COLO668 (cell line): ENCODE data around the gene ACTN2.

Source experiments
- DNase-seq: peaks from one replicate; lab custom pipeline; 2025; ENCODE audit not compliant: unreplicated experiment; lab: John Stamatoyannopoulos, UW

ACTN2 gene

GRCh38 chr1:236689713-236690569 lies 3.6 kb downstream of the ACTN2 start:
- DNase-seq = no peak

DNA sequence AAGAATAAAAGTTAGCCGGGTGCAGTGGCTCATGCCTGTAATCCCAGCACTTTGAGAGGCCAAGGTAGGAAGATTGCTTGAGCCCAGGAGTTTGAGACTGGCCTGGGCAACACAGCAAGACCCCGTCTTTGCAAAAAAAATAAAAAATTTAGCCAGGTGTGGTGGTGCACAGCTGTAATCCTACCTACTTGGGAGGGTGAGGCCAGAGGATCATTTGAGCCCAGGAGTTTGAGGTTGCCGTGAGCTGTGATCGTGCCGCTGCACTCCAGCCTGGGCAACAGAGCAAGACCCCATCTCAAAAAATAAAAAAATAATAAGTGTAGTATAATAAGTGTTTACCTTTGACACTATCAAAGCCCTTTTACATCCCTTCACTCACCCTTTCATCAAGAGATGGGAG lies 5.0 kb downstream of the ACTN2 start:
- DNase-seq = no peak

DNA sequence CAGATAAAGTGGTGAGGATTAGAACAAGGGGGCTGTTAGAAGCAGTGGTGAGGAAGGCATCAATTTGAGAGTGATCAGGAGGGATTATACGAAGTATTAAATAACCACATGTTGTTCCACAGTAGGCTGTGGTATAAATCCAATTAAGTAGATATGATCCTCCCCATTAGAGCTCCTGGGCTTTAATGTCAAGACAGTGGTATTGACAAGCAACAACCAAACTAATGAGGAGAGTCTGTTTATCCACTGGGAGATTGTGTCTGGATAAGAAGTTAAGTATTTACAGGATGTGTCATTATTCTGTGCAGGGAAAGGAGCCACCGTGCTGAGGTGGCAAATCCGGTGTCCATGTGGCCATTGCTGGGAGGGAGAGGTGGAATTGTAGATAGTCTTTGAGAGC lies 5.8 kb downstream of the ACTN2 start:
- DNase-seq = no peak

- DNase-seq = no peak
Measured at GRCh38 chr1:236692742-236693141, 6.4 kb downstream of the ACTN2 start.

DNA sequence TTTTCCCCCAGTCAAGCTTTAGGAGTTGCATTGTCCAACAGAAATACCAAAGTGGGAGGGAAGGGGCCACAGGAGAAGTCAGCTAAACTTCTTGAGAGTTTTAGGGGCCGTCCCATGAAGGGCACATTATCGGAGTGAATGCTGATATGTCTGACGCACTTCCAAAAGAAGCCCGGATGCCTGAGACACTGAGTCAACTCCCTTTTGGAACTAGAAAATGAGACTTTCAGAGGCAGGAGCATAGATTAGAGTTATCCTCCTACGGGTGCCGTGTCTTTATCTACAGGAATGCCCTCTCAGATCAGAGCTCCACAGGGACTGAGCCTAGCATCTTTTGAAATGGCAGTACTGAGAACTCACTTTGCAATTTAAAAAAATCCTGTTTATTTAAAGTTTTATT lies 13.1 kb downstream of the ACTN2 start:
- no peak for DNase-seq

GRCh38 chr1:236700903-236701302 lies 14.6 kb downstream of the ACTN2 start:
- DNase-seq = no peak

DNA sequence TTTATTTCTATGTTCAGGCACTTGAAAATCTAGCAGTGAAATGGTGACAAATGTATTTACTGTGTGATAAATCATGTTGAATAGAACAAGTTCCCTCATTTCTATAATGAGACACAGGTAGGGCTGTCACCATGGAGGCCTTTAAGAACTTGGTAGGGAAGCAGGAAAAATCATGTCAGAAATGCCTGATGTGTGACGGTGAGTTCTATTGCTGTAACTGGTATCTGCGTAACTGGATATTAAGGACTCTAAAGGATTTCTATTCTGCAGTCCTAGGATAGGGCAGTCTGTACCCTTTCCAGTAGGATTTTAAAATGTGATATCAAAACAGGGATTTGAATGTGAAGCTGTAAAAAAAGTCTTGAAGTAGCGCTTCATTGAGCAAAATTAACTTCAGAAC lies 15.5 kb downstream of the ACTN2 start:
- no peak for DNase-seq

- DNase-seq = no peak
Measured at GRCh38 chr1:236702791-236703394, 16.6 kb downstream of the ACTN2 start.

GRCh38 chr1:236705771-236706170 lies 19.5 kb downstream of the ACTN2 start:
- no peak for DNase-seq

DNA sequence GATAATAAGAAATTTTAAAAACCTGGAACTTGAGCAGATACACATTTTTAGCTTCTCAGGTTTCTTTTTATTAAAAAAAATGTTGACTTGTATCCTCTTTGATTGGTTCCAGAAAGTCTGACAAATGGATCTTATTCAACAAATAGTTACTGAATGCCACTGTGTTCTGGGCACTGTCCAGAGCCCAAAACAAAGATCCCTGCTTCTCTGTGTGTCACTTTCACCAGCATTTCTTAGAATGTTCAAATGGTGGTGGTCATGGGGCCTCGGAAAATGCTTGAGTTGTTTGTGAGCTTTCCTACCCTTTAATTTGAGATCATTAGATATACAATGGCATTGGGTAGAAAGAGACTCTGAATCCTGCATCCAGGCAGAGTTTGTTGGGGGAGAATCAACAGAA lies 19.9 kb downstream of the ACTN2 start:
- no peak for DNase-seq

DNA sequence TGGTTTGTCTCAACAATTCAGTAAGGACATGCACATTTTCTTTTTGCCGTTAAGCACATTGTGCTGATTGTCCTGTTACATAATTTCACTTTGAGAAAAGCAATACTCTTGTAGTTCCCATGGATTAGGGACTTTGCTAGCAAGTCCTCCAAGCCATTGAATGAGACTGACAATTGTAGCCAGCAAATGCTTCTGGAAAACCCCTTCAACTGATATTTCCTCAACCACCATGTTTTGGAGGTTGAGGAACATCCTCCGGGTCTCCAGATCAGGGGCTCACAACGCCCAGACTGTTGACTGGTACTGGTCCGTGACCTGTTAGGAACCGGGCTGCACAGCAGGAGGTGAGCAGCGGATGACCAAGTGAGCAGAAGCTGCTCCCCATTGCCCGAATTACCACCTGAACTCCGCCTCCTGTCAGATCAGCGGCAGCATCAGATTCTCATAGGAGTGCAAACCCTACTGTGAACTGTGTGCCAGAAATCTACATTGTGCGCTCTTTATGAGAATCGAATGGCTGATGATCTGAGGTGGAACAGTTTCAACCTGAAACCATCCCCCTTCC lies 24.1 kb downstream of the ACTN2 start:
- no peak for DNase-seq

GRCh38 chr1:236716160-236716559 lies 29.9 kb downstream of the ACTN2 start:
- no peak for DNase-seq

GRCh38 chr1:236717811-236718210 lies 31.5 kb downstream of the ACTN2 start:
- DNase-seq = no peak

DNA sequence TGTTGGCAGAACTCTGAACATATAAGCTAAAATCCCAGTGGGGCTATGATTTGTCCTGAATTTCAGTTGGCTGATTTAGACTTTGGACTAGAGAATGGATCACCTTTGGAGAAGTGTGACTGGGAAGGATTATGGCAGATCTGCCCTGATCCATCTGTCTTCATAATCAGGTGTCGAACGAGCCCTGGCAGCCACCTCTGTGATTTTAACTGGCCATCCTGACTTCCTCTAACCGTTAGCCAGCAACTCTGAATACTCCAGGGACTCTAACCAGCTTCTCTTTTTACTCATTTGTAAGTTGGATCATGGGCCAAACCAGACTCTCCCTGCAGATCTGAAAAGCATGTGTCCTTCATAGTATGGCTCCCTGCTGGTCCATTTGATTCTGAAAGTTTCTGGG lies 32.0 kb downstream of the ACTN2 start:
- no peak for DNase-seq

- DNase-seq = no peak
Measured at GRCh38 chr1:236720206-236720605, 33.9 kb downstream of the ACTN2 start.

DNA sequence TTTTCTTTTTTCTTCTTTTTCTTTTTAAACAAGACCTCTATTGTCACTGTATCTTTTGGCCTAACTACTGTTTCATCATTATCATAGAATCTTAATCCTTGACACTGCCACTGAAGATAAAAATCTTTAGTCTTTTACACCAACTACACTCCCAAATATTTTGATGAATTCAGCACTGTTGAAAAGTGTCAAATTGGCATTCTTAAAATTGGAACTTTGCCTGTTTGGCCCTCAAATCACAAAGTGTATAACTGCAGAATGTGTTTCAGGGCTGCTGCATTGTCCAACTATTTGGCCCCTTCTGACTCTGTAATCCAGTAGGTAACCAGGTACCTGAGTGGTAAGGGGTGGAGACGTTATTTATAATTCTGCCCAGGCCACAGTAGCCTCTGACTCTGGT lies 34.3 kb downstream of the ACTN2 start:
- no peak for DNase-seq

DNA sequence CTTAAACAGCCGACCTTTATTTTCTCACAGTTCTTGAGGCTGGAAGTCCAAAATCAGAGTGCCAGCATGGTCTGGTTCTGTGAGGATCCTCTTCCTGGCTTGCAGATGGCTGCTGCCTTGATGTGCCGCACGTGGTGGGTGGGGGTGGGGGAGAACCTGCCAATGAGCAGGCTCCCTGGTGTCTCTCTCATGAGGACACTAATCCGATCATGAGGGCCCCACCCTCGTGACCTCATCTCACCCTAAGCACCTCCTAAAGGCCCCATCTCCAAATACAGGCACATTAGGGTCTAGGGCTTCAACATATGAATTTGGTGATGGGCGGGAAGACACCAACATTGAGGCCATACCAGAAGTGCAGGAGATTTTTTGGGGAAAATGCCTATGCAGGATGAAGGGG lies 37.8 kb downstream of the ACTN2 start:
- no peak for DNase-seq

- no peak for DNase-seq
Measured at GRCh38 chr1:236724506-236724905, 38.2 kb downstream of the ACTN2 start.

GRCh38 chr1:236725668-236726067 lies 39.4 kb downstream of the ACTN2 start:
- DNase-seq = no peak

GRCh38 chr1:236727521-236727920 lies 41.2 kb downstream of the ACTN2 start:
- DNase-seq = no peak

DNA sequence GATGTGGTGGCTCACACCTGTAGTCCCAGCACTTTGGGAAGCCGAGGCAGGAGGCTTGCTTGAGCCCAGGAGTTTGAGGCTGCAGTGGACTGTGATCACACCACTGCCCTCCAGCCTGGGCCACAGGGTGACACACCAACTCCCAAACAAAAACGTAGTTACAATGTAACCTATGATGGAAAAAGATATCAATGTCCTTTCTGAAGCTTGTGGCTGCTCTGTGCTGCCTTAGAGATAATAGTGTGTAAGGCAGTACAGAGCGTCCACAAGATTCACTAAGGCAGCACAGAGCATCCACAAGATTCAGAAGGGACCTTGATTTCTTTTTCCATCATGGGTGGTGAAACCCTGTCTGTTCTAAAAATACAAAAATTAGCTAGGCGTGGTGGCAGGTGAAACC lies 42.5 kb downstream of the ACTN2 start:
- DNase-seq = no peak

DNA sequence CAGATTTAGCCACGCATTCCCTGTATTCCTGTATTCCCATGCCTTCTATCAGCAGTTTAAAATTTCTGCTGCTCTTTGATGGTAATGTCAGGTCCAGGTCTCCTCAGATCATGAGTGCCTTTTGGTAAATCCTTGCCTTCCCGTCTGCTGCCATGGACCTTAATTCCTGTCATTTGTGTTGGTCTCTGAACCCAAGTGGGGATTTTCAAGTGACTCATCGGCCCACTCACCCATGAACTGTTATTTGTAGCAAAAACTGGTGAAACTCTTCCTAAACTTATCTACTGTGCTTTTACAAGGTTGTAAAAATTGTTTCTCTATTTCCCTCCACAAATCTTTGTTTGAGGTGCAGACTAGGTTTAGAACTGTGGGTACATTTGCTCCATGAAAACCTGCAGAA lies 47.4 kb downstream of the ACTN2 start:
- DNase-seq = no peak
